Jurkat, Clone E6-1 (cell line): Measurements from ENCODE around the gene KANSL2.
"Not testable (repeated sequence)": the region's sequence is repeated elsewhere in the genome, so short reads cannot be mapped to it uniquely, and the experiment has no call there.

ENCODE experiments used
- DNase-seq: peaks from one replicate; pipeline ENCODE4 v3.0.0-alpha.2; 2011; ENCODE audit warnings: low read depth, low spot score
- H3K4me3 ChIP-seq: 2 replicates; pipeline ENCODE4 v1.5.1; 2011; ENCODE audit warnings: mild to moderate bottlenecking, low read length, control low read depth, moderate library complexity

The KANSL2 gene

DNA sequence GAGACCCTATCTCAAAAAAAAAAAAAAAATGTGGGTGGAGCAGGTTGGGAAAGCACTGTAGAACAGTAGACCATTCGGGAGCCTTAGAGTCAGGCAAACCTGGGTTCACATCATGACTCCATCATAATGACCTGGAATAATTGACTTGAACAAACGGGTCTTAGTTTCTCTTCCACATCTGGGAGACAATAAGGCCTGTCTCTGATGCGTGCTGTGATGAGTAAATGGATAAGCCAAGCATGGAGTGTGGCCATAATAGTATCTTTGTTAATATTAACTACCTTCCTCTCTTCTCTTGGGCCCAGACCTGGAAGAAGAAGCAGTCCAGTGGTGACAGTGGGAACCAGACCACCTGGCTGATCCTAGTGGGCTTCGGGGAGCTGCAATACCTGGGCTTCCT is 54.5 kb downstream of the KANSL2 start:
- DNase-seq, result no peak
- H3K4me3 ChIP-seq, result no peak overlapping the region

- not testable (repeated sequence) for DNase-seq, H3K4me3 ChIP-seq
Observed at GRCh38 chr12:48622997-48623396, 59.0 kb downstream of the KANSL2 start.

GRCh38 chr12:48618541-48618940 is 63.5 kb downstream of the KANSL2 start:
- peak; percentile 78 for DNase-seq
- no peak overlapping the region for H3K4me3 ChIP-seq

- no peak overlapping the region for H3K4me3 ChIP-seq
- no peak for DNase-seq
Observed at GRCh38 chr12:48615681-48616080, 66.4 kb downstream of the KANSL2 start.

- H3K4me3 ChIP-seq, result no peak overlapping the region
- DNase-seq, result no peak
Observed at GRCh38 chr12:48613321-48613720, 68.7 kb downstream of the KANSL2 start.
